Uterus (tissue), 2 donors: ENCODE data around the gene TAS2R43.

Experiments
- CTCF ChIP-seq, 4 experiments: fragments of 200-600 bp in 2 of 4; fragments of 450-650 bp in 2 of 4; sonication (generic) in 2 of 4; IDR thresholded peaks; one replicate each; pipeline ENCODE4 v1.5.1; 2016 to 2019; ENCODE audit warnings: antibody characterized with exemption in 4 of 4, mild to moderate bottlenecking in 2 of 4, moderate library complexity in 1 of 4
- POLR2A ChIP-seq, 2 donors: fragments of 450-650 bp; IDR thresholded peaks; one replicate each; pipeline ENCODE4 v1.6.1; 2016; ENCODE audit warnings: antibody characterized with exemption in 2 of 2, mild to moderate bottlenecking in 1 of 2, moderate library complexity in 1 of 2

DNA sequence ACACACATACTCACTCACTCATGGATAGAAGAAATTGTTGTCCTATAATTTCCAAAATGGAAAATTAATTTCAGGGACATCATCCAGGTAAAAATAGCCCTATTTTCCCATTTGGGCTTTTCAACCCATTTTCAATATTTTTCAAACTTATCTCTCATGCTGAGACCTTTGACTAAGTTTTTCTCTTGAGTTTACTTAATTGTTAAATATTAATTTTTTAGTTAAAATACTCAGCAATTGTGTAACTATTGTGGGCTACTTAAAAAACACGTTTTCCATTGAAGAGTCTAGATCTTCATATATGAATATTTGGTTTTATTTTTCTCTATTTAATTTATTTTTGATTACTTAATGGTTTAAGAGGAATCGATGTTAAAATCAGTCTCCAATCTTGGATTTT lies 14.2 kb upstream of the TAS2R43 start:
- no peak for TF ChIP-seq POLR2A (IDR thresholded peaks at IDR 0.05)
- TF ChIP-seq CTCF (IDR thresholded peaks at IDR 0.05): no peak
